Thymus (tissue), 11 donors: ENCODE measurements around the gene KSR1. TPM values are rescaled to one million over a fixed set of nuclear protein-coding genes. Genes with fewer than 3 reads are reported as not detected.

ENCODE experiments used
- DNase-seq, 9 donors: peaks; one replicate each; pipeline ENCODE4 v3.0.0-alpha.2; 2013; ENCODE audit warnings: low spot score in 9 of 9, low read depth in 6 of 9, missing footprints in 1 of 9
- H3K27ac ChIP-seq, 2 donors: one replicate each; pipeline ENCODE4 v1.5.1; 2013; ENCODE audit warnings: control low read depth in 1 of 2, low read depth in 1 of 2, low read length in 1 of 2, mild to moderate bottlenecking in 1 of 2, moderate library complexity in 1 of 2
- H3K27me3 ChIP-seq, 2 donors: one replicate each; pipeline ENCODE4 v1.5.1; 2013; ENCODE audit warnings: low read length in 1 of 2; ENCODE audit not compliant: control insufficient read depth in 2 of 2, insufficient read depth in 1 of 2
- H3K36me3 ChIP-seq, 2 donors: one replicate each; pipeline ENCODE4 v1.5.1; 2013; ENCODE audit warnings: low read length in 1 of 2, mild to moderate bottlenecking in 1 of 2, moderate library complexity in 1 of 2; ENCODE audit not compliant: control insufficient read depth in 2 of 2, insufficient read depth in 2 of 2
- H3K4me1 ChIP-seq, 2 donors: one replicate each; pipeline ENCODE4 v1.5.1; 2013; ENCODE audit warnings: low read length in 2 of 2; ENCODE audit not compliant: control insufficient read depth in 2 of 2, insufficient read depth in 2 of 2
- H3K4me3 ChIP-seq, 2 donors: one replicate each; pipeline ENCODE4 v1.5.1; 2013; ENCODE audit warnings: low read length in 2 of 2, control low read depth in 1 of 2, mild to moderate bottlenecking in 1 of 2
- H3K9me3 ChIP-seq, 2 donors: one replicate each; pipeline ENCODE4 v1.5.1; 2013; ENCODE audit warnings: low read length in 1 of 2, mild to moderate bottlenecking in 1 of 2; ENCODE audit not compliant: control insufficient read depth in 2 of 2, insufficient read depth in 1 of 2
- WGBS: extraction: QIAGEN DNeasy Blood & Tissue Kit; methylation state at CpG from one replicate; pipeline ENCODE4 v1.1.7; 2013; 5-methylcytosine and 5-hydroxymethylcytosine counted together
- polyA plus RNA-seq: library from polyadenylated mRNA; stranded (reverse); fragments of 200-250 nt; gene quantifications from one replicate; pipeline ENCODE4 v1.2.3, GENCODE V29; 2013
- total RNA-seq: library from RNA; stranded (reverse); fragments of 120-200 nt; gene quantifications from one replicate; pipeline ENCODE4 v1.2.4, GENCODE V29; 2013
- donor health status: healthy.

KSR1 gene
- total and polyA plus RNA-seq, 2 donors: 12.5 to 32.8 TPM

DNA sequence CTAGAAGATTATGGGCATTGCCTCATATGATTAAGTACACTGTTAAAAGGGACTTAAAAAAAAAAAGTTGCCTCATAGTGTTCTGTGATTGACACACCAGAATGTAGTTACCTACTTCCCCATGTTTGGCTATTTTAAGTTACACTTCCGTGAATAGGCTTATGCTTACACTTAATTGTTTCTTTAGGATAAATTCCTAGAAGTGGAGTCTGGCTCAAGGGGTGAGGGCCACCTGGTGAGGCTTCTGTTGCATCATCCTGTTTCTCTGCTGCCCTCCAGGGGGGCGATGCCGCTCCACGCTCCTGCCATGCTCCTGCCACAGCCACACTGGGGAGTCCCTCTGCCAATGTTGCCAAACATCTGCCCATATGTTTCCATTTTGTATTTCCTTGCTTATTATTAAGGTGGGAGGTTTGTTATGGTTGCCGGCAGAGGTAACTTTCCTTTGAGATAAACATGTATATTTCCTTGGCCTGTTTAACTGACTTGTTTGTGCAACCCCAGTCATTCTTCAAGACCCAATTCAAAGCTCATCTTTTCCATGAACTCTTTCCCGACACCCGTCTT lies 73.1 kb downstream of the KSR1 start:
- H3K4me1 ChIP-seq: peaks cover 8 to 24% of the 10 kb centered on the region in 2 donors
- no peak for DNase-seq
- 45% methylated on average over 7 of the region's 7 CpGs for WGBS
- H3K27me3 ChIP-seq: no peaks in the 10 kb centered on the region
- H3K9me3 ChIP-seq: no peaks in the 10 kb centered on the region
- H3K4me3 ChIP-seq: no peak overlapping the region
- no peak overlapping the region for H3K27ac ChIP-seq
- H3K36me3 ChIP-seq: no peaks in the 10 kb centered on the region

DNA sequence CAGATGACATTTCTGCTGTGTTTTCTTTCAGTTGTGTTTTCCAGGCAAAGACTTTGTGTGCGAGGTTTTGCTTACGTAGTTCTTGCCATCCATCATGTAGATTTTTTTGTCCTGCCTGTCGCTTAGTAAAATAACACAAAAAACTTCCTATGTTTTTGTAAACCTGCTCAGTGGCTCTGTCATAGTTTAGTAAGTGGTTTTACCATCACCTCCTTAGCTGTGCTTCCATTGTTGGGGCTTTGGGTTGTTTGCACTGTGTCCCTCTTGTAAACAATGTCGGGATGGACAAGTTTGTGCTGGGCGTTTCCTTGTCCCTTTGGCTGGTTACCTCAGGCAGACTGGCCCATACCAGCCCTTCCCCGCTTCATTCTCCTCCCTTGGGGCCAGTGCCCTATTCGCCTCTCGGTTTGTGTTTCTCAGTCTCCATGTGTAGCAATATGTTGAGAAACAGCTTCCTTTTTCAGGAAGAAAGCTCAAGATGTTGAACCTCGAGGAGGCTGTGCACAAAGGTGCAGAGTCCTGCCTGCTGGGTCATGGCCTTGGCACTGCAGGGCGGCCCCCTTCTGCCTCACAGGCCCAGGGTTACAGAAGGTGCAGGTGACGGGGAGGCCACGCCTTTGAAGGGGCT lies 74.6 kb downstream of the KSR1 start:
- H3K4me3 ChIP-seq: no peak overlapping the region
- H3K27ac ChIP-seq: peak overlapping the region in 1 of 2 donors; percentile 24
- peaks cover 8 to 28% of the 10 kb centered on the region in 2 donors for H3K4me1 ChIP-seq
- H3K36me3 ChIP-seq: no peaks in the 10 kb centered on the region
- no peaks in the 10 kb centered on the region for H3K27me3 ChIP-seq
- 65% methylated on average over 12 of the region's 12 CpGs for WGBS
- no peak for DNase-seq
- no peaks in the 10 kb centered on the region for H3K9me3 ChIP-seq

- H3K27me3 ChIP-seq: no peaks in the 10 kb centered on the region
- H3K27ac ChIP-seq: peak overlapping the region in 1 of 2 donors; percentile 11
- no peak for DNase-seq
- H3K36me3 ChIP-seq: no peaks in the 10 kb centered on the region
- H3K4me1 ChIP-seq: peaks cover 4 to 29% of the 10 kb centered on the region in 2 donors
- H3K4me3 ChIP-seq: no peak overlapping the region
- no peaks in the 10 kb centered on the region for H3K9me3 ChIP-seq
- 84% methylated on average over 6 of the region's 6 CpGs for WGBS
These were observed 75.3 kb downstream of the KSR1 start for GRCh38 chr17:27531469-27531961.

- H3K36me3 ChIP-seq: no peaks in the 10 kb centered on the region
- H3K9me3 ChIP-seq: no peaks in the 10 kb centered on the region
- H3K27me3 ChIP-seq: no peaks in the 10 kb centered on the region
- H3K4me3 ChIP-seq: no peak overlapping the region
- WGBS: 91% methylated on average over 23 of the region's 23 CpGs
- DNase-seq: no peak
- peak overlapping the region in 1 of 2 donors; percentile 43 for H3K27ac ChIP-seq
- H3K4me1 ChIP-seq: peaks cover 0 to 25% of the 10 kb centered on the region in 2 donors
These were observed 76.3 kb downstream of the KSR1 start for GRCh38 chr17:27532269-27533263.

GRCh38 chr17:27533874-27534815 lies 77.9 kb downstream of the KSR1 start:
- H3K9me3 ChIP-seq: no peaks in the 10 kb centered on the region
- no peak for DNase-seq
- 97% methylated on average over 14 of the region's 14 CpGs for WGBS
- no peak overlapping the region for H3K27ac ChIP-seq
- H3K36me3 ChIP-seq: no peaks in the 10 kb centered on the region
- peaks cover 0 to 26% of the 10 kb centered on the region in 2 donors for H3K4me1 ChIP-seq
- no peak overlapping the region for H3K4me3 ChIP-seq
- H3K27me3 ChIP-seq: no peaks in the 10 kb centered on the region

DNA sequence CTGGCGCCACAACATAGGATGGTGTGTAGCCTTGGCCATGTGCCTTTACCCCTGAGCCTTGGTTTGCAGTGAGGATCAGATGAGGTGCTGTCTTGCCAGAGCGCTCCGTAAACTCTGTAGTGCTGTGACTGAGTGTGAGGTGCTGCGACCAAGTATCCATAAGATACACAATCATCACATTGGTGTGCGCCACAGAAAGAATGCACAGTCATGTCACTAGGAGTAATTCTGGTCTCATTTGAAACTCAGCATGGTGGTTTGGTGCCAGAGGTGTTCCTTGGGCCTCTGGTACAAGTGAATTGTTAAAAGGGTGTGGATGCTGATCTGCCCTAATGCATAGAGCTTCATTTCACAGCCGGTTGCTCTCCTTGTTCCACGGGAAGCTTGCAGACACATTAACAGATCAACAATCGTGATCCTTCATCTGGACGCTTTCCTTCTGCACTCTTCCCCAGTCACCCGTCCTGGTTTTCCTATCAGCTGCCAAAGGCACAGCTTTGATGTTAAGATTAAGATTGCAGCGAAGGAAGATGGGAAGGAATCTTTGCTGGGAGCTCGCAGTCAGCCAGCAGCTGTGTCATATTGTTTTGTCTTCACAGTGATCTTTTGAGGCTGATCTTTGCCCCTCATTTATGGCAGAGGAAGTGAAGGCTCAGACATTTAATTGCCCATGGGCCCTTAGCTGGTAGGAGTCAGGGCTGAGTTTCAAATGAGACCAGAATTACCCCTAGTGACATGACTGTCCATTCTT lies 79.1 kb downstream of the KSR1 start:
- no peak overlapping the region for H3K4me3 ChIP-seq
- H3K27ac ChIP-seq: peak overlapping the region; percentile 9 to 51
- 97% methylated on average over 12 of the region's 12 CpGs for WGBS
- no peaks in the 10 kb centered on the region for H3K9me3 ChIP-seq
- H3K36me3 ChIP-seq: no peaks in the 10 kb centered on the region
- H3K4me1 ChIP-seq: peaks cover 0 to 37% of the 10 kb centered on the region in 2 donors
- H3K27me3 ChIP-seq: no peaks in the 10 kb centered on the region
- DNase-seq: no peak

DNA sequence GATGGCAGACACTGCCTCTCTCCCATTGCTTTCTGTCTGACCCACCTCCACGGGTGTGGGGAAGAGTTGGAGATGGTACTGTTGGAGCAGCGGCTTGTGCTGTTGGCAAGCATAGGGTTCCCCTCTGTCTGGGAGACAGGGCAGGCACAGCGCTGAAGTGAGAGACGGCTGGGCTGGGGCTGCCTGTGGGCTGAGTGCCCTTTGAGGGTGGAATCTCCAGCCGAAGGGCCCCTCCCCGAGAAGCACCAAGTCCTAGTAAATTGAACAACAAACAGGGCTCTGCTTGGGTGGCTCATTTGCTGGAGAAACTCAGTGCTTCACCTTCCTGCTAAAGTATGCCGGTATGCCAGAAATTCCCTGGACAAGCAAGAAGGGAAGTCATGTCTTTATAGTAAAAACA lies 79.7 kb downstream of the KSR1 start:
- Histone ChIP-seq H3K4me3 (no peak overlapping the region), H3K27ac (peak overlapping the region in 1 of 2 donors; percentile 51), H3K9me3 (no peaks in the 10 kb centered on the region), H3K27me3 (no peaks in the 10 kb centered on the region), H3K36me3 (no peaks in the 10 kb centered on the region), H3K4me1 (peaks cover 0 to 42% of the 10 kb centered on the region in 2 donors)
- no peak for DNase-seq
- WGBS: 88% methylated on average over 7 of the region's 7 CpGs

DNA sequence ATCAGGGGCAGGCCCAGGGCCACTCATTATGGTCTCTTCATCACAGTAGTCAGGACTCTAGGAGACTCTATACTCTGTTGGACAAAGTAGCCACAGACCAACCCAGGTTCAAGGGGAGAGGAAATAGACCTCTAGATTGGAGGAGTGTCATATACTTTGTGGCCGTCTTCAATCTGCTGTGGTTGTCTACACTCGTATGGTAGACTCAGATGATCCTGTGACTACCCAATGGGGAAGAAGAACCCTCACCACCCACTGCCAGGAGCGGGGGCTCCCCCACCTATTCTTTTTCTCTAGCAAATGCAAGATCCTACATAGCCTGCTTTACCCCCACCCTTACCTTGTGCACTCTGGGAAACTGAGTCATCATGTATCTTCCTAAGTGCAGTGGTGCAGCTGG lies 80.5 kb downstream of the KSR1 start:
- Histone ChIP-seq H3K36me3 (no peaks in the 10 kb centered on the region), H3K9me3 (no peaks in the 10 kb centered on the region), H3K27me3 (no peaks in the 10 kb centered on the region), H3K27ac (no peak overlapping the region), H3K4me1 (peaks cover 0 to 37% of the 10 kb centered on the region in 2 donors), H3K4me3 (no peak overlapping the region)
- no peak for DNase-seq
- 77% methylated on average over 3 of the region's 3 CpGs for WGBS
